Measurements from ENCODE around the gene CNDP2. TPM values are rescaled to one million over a fixed set of nuclear protein-coding genes. Genes with fewer than 3 reads are reported as not detected.

Gene CNDP2
- total RNA-seq, 1 experiment from 2014 or later = 310 TPM

DNA sequence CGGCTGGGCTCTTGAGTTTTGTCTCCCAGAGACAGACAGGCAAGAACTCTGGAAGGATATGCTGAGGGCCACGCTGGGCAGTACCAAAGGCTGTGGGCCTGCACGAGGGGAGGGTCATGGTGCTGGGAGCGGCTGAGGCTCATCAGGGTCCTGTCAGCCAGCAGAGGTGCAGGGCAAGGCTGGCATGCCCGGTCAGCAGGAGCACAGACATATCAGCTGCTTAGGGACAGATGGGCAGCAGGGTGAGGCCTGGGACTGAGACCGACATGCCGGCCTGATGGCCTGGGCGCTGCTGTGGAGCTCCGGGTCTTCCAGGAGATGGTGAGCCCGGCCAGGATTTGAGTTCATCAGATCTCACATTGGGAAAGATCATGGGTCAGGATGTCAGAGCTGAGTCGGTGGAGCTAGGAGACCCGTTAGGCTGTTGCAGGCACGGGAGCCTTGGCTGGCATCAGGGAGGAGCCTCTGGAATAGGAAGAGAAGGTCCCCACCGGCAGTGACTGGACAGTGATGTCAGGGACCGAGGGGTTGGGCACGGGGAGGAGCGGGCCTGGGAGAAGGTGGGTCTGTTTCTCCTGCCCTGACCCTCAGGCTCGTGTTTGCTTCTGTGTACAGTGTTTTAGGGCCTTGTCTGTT lies 18.8 kb downstream of the CNDP2 start:
- ATAC-seq (no peak), DNase-seq (ENCODE audit: low read depth, low spot score) (no peak)
- Histone ChIP-seq H3K4me1 (ENCODE audit: control insufficient read depth, insufficient read depth, low read length) (0 out of 2 replicates have a peak, but pooled peaks cover 4% of the 10 kb centered on the region), H3K27me3 (ENCODE audit: control insufficient read depth, insufficient read depth, low read length) (no peaks in the 10 kb centered on the region), H3K36me3 (ENCODE audit: control insufficient read depth, insufficient read depth, low read length) (peaks cover 13% of the 10 kb centered on the region; the same call in 1 of the 2 replicates), H3K4me3 (ENCODE audit: low read depth in 2 of 2, low read length in 2 of 2) (no peak overlapping the region), H3K9me3 (ENCODE audit: control insufficient read depth, insufficient read depth, low read depth, low read length) (no peaks in the 10 kb centered on the region), H3K27ac (ENCODE audit: low read length) (no peak overlapping the region)
- in situ Hi-C loops (cut with HindIII; ENCODE audit: low pct_unique_long_range_greater_than_20kb, low sequenced_read_pairs) = no loop called here
- intact Hi-C loops (cut with micrococcal nuclease; ENCODE audit: unreplicated experiment) = no loop called here
- TF ChIP-seq POLR2AphosphoS5 (IDR thresholded peaks at IDR 0.05; ENCODE audit: low read depth, low read length) = no peak
- TF ChIP-seq SIN3A (IDR thresholded peaks at IDR 0.05; ENCODE audit: borderline replicate concordance, insufficient read depth, low read depth, low read length) = no peak
- ChIA-PET POLR2A (no interaction called here), CTCF (no interaction called here)
- no TSS peak for BruUV-seq (replicated peaks)

DNA sequence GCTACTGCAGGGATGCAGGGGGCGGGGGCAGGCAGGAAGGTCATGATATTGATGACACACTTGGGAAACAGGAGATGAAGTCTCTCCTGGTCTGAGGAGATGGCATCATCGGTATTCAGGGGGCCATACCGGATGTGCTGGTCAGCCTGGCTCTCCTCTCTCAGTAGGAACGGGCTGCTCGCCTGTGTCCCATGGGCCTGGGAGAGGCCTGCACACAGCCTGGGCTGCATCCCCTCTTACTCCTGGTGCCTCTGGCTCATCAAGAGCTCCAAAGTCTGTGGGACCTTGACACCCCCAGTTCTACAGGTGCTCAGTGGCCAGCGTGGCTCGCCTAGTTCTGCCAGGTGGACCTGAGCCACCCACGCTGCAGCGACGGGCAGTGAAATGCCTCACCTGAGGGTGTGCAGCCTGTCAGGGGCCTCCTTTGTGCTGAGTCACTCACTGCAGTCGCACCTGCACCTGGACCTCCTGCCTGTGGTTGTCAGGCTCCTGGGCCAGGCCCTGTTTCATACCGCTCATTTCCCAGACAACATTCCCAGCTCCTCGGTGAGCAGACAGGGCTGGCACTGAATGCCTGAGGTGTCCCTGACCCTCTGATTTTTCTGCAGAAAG lies 19.6 kb downstream of the CNDP2 start:
- Histone ChIP-seq H3K9me3 (ENCODE audit: control insufficient read depth, insufficient read depth, low read depth, low read length) (no peaks in the 10 kb centered on the region), H3K4me1 (ENCODE audit: control insufficient read depth, insufficient read depth, low read length) (0 out of 2 replicates have a peak, but pooled peaks cover 4% of the 10 kb centered on the region), H3K27me3 (ENCODE audit: control insufficient read depth, insufficient read depth, low read length) (no peaks in the 10 kb centered on the region), H3K36me3 (ENCODE audit: control insufficient read depth, insufficient read depth, low read length) (peaks cover 7% of the 10 kb centered on the region; the same call in 1 of the 2 replicates), H3K27ac (ENCODE audit: low read length) (no peak overlapping the region), H3K4me3 (ENCODE audit: low read depth in 2 of 2, low read length in 2 of 2) (no peak overlapping the region)
- no peak for DNase-seq (ENCODE audit: low read depth, low spot score)
- no peak for ATAC-seq
- intact Hi-C loops (cut with micrococcal nuclease; ENCODE audit: unreplicated experiment) = no loop called here
- in situ Hi-C loops (cut with HindIII; ENCODE audit: low pct_unique_long_range_greater_than_20kb, low sequenced_read_pairs) = no loop called here
- TF ChIP-seq CTCF (IDR thresholded peaks at IDR 0.05) (no peak), REST (IDR thresholded peaks at IDR 0.05; ENCODE audit: insufficient read depth in 1 of 2, low read depth in 2 of 2, low read length in 1 of 2) (no peak), TCF7L2 (IDR thresholded peaks at IDR 0.05; ENCODE audit: low read depth, low read length) (no peak), SIN3A (IDR thresholded peaks at IDR 0.05; ENCODE audit: borderline replicate concordance, insufficient read depth, low read depth, low read length) (no peak), POLR2AphosphoS5 (IDR thresholded peaks at IDR 0.05; ENCODE audit: low read depth, low read length) (no peak)
- no TSS peak for BruUV-seq (replicated peaks)
- POLR2A ChIA-PET = no interaction called here
- CTCF ChIA-PET = no interaction called here

All from Panc1 (cell line).